ENCODE data around the gene CAP1.

The CAP1 gene

DNA sequence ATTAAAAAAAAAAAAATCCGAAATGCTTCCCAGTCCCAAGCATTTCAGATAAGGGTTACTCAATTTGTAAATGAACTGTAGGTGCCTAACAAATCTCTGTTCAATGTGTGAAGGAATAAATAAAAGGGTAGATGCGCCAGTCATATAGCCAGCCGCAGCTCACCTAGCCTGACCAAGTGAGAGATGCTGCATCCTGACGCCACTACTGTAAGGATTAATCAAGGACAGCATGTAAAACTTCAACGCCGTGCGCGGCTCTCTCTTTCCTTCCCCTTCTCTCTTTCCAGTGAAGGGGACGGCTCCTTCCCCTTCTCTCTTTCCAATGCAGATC, 56.1 kb downstream of the CAP1 start:
- no peak for DNase-seq (ENCODE audit: low read depth)

DNA sequence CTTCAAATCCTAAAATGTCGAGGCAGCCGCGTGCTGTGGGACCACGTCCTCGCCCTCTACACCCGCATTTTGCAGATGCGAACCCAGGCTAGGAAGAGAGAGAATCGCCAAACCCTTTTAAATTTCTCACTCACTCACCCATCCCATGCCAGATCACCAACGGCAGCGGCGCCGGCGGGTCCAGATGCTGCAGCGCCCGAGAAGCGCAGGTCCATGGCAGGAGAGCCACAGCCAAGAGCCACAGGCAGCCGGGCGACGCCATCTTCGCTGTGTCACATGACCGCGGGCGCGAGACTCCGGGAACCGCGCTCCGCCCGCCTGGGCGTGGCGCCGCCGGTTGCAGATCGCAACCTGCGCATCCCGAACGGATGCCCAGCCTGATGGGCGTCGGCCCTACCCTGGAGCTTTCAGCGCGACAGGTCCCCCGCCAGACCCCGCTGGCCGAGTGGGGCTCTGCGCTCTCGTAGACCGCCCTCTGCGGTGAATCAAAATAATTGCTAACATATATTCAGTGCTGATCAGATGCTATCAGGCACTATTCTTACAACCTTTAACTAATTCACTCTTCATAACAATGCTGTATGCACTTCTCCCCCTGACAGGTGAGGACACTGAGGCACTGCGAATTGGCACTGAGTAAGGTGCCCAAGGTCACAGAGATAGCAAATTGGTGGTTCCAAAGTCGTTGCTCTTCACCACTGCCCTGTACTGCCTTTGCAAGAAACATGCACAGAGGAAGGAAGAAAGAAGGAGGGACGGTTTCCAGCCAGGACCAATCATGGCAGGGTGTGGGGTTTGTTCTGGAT, 56.7 kb downstream of the CAP1 start, which contains the start of gene PPT1:
PPT1 (minus strand) TSS at position 276 of the 806 bp plus-strand sequence; CDS start at position 262, 14 bp downstream.
- DNase-seq (ENCODE audit: low read depth): peak; percentile 53

DNA sequence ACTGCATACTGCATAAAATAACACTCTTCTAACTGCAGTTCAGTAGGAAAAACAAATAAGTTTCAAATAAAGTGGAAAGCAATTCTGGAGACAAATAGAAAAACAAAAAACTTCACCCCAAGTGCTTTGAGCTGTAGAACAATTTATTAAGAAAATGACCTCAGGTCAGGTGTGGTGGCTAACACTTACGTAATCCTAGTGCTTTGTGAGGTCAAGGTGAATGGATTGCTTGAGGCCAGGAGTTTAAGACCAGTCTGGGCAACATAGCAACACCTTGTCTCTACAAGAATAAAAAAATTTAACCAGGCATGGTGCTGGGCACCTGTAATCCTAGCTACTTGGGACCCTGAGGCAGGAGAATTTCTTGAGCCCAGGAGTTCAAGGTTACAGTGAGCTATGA, 61.5 kb downstream of the CAP1 start:
- no peak for DNase-seq (ENCODE audit: low read depth)

DNA sequence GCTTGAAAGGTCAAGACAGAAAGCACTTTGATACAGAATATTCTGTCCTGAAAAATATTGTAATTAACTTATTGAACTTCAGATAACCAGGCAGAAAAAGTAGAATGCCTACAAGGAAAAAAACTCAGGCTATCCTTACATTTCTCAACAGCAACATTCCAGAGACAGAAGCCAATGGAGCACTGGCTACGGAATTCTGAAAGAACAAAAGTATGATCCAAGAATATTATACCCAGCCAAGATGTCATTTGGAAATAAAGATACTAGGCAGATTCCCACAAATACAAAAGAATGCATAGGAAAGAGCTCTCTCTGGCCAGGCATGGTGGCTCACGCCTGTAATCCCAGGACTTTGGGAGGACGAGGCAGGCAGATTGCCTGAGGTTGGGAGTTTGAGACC, 62.4 kb downstream of the CAP1 start:
- no peak for DNase-seq (ENCODE audit: low read depth)

DNA sequence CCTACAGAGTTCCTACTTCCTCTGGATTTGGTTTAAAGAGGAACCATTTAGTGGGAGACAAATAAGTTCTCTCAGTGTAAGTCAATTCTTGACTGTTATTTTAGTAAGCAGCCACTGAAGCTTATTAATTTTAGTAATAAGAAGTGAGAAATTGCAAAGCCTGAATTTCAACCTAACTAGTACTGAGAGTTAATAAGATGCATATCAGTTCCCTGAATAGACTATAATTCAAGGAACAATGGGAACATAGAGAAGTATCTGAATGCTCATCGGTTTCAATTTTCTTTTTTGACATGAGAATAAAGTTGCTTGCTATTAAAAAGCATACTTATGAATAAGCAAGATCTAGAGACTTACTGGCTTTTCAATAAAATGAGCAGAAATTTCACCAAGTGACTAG, 64.5 kb downstream of the CAP1 start:
- DNase-seq (ENCODE audit: low read depth): no peak

DNA sequence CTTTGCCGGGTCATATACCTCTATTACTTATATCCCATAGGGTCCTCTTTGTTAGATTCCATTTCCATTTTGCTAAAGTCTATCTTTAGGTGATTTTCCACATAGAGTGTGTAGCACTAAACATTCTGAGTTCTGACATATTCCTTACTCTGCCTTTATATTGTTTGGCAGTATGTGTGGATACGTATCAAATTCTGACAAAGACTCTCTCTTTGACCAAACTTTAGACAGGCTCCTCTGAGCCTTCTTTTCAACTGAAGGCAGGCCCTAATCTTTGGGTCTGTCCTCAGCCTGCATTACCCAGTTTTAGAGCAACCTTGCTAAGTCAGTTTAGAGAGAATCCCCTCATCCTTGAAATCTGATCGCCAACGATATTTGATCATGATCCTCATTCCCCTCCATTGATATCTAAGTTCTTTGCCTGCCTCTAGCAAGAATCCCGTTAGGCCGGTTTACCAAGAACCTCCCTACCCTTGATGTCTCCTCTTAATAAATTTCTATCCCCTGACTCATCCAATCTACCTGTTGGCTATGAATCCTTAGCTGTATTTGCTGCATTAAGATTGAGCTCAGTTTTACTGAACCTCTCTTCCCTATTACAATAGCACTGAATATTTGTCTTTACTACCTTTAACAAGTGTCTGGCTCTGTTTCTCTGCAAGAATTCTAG, 66.9 kb downstream of the CAP1 start:
- no peak for DNase-seq (ENCODE audit: low read depth)

DNA sequence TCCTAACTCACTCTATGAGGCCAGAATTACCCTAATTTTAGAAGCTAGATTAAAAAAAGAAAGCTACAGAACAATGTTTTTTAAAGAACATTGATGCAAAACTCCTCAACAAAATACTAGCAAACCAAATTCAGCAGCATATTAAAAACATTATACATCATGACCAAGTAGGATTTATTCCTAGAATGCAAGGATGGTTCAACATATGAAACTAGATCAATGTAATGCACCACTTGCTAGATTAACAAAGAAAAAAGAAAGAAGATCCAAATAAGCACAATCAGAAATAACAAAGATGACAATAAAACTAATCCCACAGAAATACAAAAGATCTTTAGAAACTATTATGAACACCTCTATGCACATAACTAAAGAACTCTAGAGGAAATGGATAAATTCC, 69.9 kb downstream of the CAP1 start:
- DNase-seq (ENCODE audit: low read depth): no peak

DNA sequence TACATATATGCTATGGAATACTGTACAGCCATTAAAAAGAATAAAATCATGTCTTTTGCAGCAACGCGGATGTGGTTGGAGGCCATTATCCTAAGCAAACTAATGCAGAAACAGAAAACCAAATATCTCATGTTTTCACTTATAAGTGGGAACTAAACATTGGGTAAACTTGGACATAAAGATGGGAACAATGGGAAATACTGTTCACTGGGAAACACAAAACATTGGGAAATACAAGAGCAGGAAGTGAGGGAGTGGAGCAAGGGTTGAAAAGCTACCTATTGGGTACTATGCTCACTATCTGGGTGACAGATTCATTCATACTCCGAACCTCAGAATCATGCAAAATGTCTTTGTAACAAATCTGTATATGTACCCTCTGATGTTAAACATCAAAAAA, 73.9 kb downstream of the CAP1 start:
- no peak for DNase-seq (ENCODE audit: low read depth)

DNA sequence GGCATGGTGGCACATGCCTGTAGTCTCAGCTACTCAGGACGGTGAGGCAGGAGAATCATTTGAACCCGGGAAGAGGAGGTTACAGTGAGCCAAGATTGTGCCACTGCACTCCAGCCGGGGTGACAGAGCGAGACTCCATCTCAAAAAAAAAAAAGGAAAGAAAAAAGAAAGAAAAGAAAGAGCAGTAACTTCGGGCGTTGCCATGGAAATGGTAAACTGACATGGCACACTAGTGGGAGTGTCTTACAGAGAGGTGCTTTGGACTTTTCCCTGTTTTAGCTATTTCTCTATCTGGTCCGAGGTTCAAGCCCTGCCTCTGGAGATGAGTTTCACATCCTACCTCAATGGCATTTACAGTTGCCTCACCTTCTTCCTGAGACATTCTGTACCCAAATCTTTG, 79.6 kb downstream of the CAP1 start:
- DNase-seq (ENCODE audit: low read depth): no peak
